ENCODE results near the gene CCNY. TPM values are rescaled to one million over a fixed set of nuclear protein-coding genes. Genes with fewer than 3 reads are reported as not detected.
"Not testable (repeated sequence)": the region's sequence is repeated elsewhere in the genome, so short reads cannot be mapped to it uniquely, and the experiment has no call there.

CCNY gene
- total RNA-seq, result 83.4 TPM
- long read RNA-seq, full-length matches to known transcripts, result 214 of 275 reads
- long read RNA-seq, partial matches to known transcripts, result 21 of 275 reads
- long read RNA-seq, other reads (novel, unspliced or antisense), result 40 of 275 reads

- intact Hi-C loops (cut with DNase I), result loop anchor here (2.0 to 5.0 kb wide), 3 partner anchors 37 to 226 kb away; partner anchors contain the start of gene CREM
- DNase-seq (ENCODE audit: low spot score), result peak; percentile 92
Measured at GRCh38 chr10:35336084-35336831, at the start of gene CCNY. Gene CCNY, plus strand, starts transcription at chr10:35336509. Its CDS starts 545 bp downstream, at chr10:35337054.

- no peak for DNase-seq (ENCODE audit: low spot score)
- intact Hi-C loops (cut with DNase I), result no loop called here
Measured at GRCh38 chr10:35289198-35289597, 47.1 kb upstream of the CCNY start.

GRCh38 chr10:35294506-35294905 lies 41.8 kb upstream of the CCNY start:
- DNase-seq (ENCODE audit: low spot score), result no peak
- intact Hi-C loops (cut with DNase I), result no loop called here

- no peak for DNase-seq (ENCODE audit: low spot score)
- intact Hi-C loops (cut with DNase I), result no loop called here
Measured at GRCh38 chr10:35299016-35299415, 37.3 kb upstream of the CCNY start.

GRCh38 chr10:35300063-35300699 lies 36.1 kb upstream of the CCNY start:
- intact Hi-C loops (cut with DNase I), result no loop called here
- DNase-seq (ENCODE audit: low spot score), result no peak

- no peak for DNase-seq (ENCODE audit: low spot score)
- intact Hi-C loops (cut with DNase I), result no loop called here
Measured at GRCh38 chr10:35304649-35305048, 31.7 kb upstream of the CCNY start.

GRCh38 chr10:35306852-35307251 lies 29.5 kb upstream of the CCNY start:
- DNase-seq (ENCODE audit: low spot score), result no peak
- intact Hi-C loops (cut with DNase I), result no loop called here

GRCh38 chr10:35307297-35307696 lies 29.0 kb upstream of the CCNY start:
- intact Hi-C loops (cut with DNase I), result no loop called here
- no peak for DNase-seq (ENCODE audit: low spot score)

GRCh38 chr10:35308809-35309208 lies 27.5 kb upstream of the CCNY start:
- DNase-seq (ENCODE audit: low spot score), result no peak
- intact Hi-C loops (cut with DNase I), result no loop called here

GRCh38 chr10:35314142-35314541 lies 22.2 kb upstream of the CCNY start:
- intact Hi-C loops (cut with DNase I); DNase-seq (ENCODE audit: low spot score): not testable (repeated sequence)

- DNase-seq (ENCODE audit: low spot score); intact Hi-C loops (cut with DNase I): not testable (repeated sequence)
Measured at GRCh38 chr10:35315235-35315634, 21.1 kb upstream of the CCNY start.

- DNase-seq (ENCODE audit: low spot score), result no peak
- intact Hi-C loops (cut with DNase I), result no loop called here
Measured at GRCh38 chr10:35316218-35316967, 19.9 kb upstream of the CCNY start.

GRCh38 chr10:35318551-35318950 lies 17.8 kb upstream of the CCNY start:
- intact Hi-C loops (cut with DNase I), result no loop called here
- DNase-seq (ENCODE audit: low spot score), result no peak

GRCh38 chr10:35320341-35320740 lies 16.0 kb upstream of the CCNY start:
- no peak for DNase-seq (ENCODE audit: low spot score)
- intact Hi-C loops (cut with DNase I), result no loop called here

GRCh38 chr10:35322636-35323035 lies 13.7 kb upstream of the CCNY start:
- intact Hi-C loops (cut with DNase I), result no loop called here
- no peak for DNase-seq (ENCODE audit: low spot score)

GRCh38 chr10:35324196-35324595 lies 12.1 kb upstream of the CCNY start:
- intact Hi-C loops (cut with DNase I), result no loop called here
- no peak for DNase-seq (ENCODE audit: low spot score)

GRCh38 chr10:35326466-35327235 lies 9.7 kb upstream of the CCNY start:
- intact Hi-C loops (cut with DNase I), result loop anchor here (5.0 kb wide), 1 partner anchor 84 kb away; no protein-coding TSS in a partner anchor
- no peak for DNase-seq (ENCODE audit: low spot score)

- intact Hi-C loops (cut with DNase I), result loop anchor here (5.0 kb wide), 1 partner anchor 86 kb away; no protein-coding TSS in a partner anchor
- no peak for DNase-seq (ENCODE audit: low spot score)
Measured at GRCh38 chr10:35327790-35328403, 8.4 kb upstream of the CCNY start.

Measured in cardiac septum (tissue), 1 donor.